ENCODE measurements around the gene CD83.

DNA sequence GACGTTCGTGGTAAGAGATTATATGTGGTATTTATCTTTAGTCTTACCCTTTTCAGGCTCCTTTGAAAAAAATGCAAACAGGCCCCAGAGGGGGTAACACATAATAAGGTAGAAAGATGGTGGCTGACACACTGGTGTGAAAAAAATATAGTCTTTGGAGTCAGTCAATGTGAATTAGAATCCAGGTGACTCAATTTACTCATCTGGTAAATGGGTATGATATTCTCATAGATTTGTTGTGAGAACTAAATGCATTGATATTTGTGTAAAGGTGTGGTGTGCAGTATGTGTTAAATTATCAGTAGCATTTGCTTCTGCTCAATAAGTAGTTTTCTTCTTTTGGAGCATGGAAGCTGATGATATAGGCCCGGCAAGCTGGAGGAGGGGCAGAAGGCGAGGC, 25.7 kb downstream of the CD83 start:
- TF ChIP-seq CTCF (IDR thresholded peaks at IDR 0.05 in 4 of 5, conservative IDR thresholded peaks at IDR 0.05 in 1 of 5) (no peak), POLR2A (IDR thresholded peaks at IDR 0.05) (no peak)

Data from gastrocnemius medialis (tissue), 4 donors.